ENCODE results near the gene GJC1.

DNA sequence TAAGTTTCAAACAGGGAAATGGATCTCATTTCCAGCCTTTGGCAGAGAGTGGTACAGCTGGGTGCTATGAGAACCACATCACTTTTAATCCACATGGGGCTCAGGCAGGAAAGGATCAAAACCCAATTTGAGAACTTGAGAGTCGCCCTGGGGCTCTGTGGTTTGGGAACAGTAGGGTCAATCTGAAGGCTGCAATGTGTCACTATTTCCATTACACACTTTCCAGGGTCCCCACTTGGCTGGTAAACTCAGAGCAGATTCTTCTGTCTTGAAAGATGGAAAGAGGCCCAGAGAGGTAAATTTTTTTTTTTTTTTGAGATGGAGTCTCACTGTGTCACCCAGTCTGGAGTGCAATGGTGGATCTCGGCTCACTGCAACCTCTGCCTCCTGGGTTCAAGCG, 10.8 kb upstream of the GJC1 start:
- no peak for TF ChIP-seq POLR2AphosphoS5 (IDR thresholded peaks at IDR 0.05)
- no peak for TF ChIP-seq POLR2A (IDR thresholded peaks at IDR 0.05)

Measured in breast epithelium (tissue), 3 donors.